ENCODE measurements around the gene NEB. TPM values are rescaled to one million over a fixed set of nuclear protein-coding genes. Genes with fewer than 3 reads are reported as not detected.

NEB gene
- polyA plus RNA-seq, 1 experiment: 0.14 TPM

- ChIA-PET CTCF (no interaction called here), POLR2A (no interaction called here)
- DNase-seq (ENCODE audit: low read depth, low spot score): no peak
Measured at GRCh38 chr2:151775057-151775740, 40.9 kb upstream of the NEB start.

GRCh38 chr2:151774506-151774905 lies 40.2 kb upstream of the NEB start:
- Histone ChIP-seq H3K4me3 (ENCODE audit: low read depth, low read length) (no peak overlapping the region), H3K27me3 (ENCODE audit: control insufficient read depth, insufficient read depth, low read length) (no peaks in the 10 kb centered on the region), H3K27ac (ENCODE audit: low read depth, low read length) (no peak overlapping the region), H3K9me3 (ENCODE audit: control insufficient read depth, insufficient read depth, low read length) (no peaks in the 10 kb centered on the region)
- TF ChIP-seq CTCF (IDR thresholded peaks at IDR 0.05; ENCODE audit: low read depth, low read length): no peak
- ChIA-PET POLR2A (no interaction called here), CTCF (no interaction called here)
- peak; percentile 29 for DNase-seq (ENCODE audit: low read depth, low spot score)

More at GRCh38 chr2:151775057-151775740, 40.9 kb upstream of the NEB start:
- H3K4me3 ChIP-seq (ENCODE audit: low read depth, low read length): no peak overlapping the region
- H3K27ac ChIP-seq (ENCODE audit: low read depth, low read length): no peak overlapping the region
- H3K9me3 ChIP-seq (ENCODE audit: control insufficient read depth, insufficient read depth, low read length): no peaks in the 10 kb centered on the region
- no peaks in the 10 kb centered on the region for H3K27me3 ChIP-seq (ENCODE audit: control insufficient read depth, insufficient read depth, low read length)
- TF ChIP-seq CTCF (IDR thresholded peaks at IDR 0.05; ENCODE audit: low read depth, low read length): no peak

DNA sequence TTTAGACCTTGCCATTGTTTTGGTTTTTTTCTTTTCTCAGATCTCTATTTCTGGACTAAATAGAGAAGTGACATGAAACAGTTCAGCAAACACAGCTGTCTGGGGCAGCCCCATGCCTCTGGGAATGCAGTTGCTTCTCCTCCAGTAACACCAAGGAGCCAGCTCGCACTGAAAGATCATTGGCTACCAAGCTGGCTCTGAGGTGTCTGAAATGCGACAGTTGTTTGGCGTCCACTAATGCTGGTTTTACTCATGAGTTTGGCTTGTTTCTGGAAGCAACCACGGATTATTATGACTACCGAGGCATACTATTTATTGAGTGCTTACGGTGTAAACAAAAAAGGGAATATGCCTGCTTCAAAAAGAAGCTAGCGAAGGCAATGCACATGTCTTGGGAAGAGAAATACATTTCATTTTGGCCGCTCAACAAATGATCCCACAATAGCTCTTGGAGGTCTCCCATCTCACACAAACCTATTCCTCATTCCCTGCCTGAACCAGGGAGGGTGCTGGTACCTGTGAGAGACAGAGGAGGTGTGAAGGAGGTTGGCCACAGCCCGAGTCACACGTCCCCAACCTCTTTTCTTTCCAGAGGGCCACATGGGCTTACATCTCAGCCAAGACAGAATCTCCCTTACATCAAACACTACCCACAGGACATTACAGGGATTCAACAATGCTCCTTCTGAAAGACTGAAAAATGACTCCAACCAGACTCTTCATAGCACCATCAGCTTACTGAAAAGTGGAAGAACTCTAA lies 37.5 kb upstream of the NEB start:
- Histone ChIP-seq H3K4me3 (ENCODE audit: low read depth, low read length) (no peak overlapping the region), H3K27ac (ENCODE audit: low read depth, low read length) (peak overlapping the region; percentile 63), H3K27me3 (ENCODE audit: control insufficient read depth, insufficient read depth, low read length) (no peaks in the 10 kb centered on the region), H3K9me3 (ENCODE audit: control insufficient read depth, insufficient read depth, low read length) (no peaks in the 10 kb centered on the region)
- POLR2A ChIA-PET: interaction anchor here (0.6 to 1.2 kb wide), 2 partner anchors 56 to 482 kb away, joined by 6 to 7 read pairs; partner anchors contain the start of genes ARL5A and NMI
- CTCF ChIA-PET: interaction anchor here (1.5 kb wide), 1 partner anchor 254 kb away, joined by 5 read pairs; no protein-coding TSS in a partner anchor
- DNase-seq (ENCODE audit: low read depth, low spot score): peak; percentile 84
- no peak for TF ChIP-seq CTCF (IDR thresholded peaks at IDR 0.05; ENCODE audit: low read depth, low read length)

- no peak for TF ChIP-seq CTCF (IDR thresholded peaks at IDR 0.05; ENCODE audit: low read depth, low read length)
- ChIA-PET CTCF (no interaction called here), POLR2A (interaction anchor here (1.2 kb wide), 1 partner anchor 57 kb away, joined by 6 read pairs; the partner anchor contains the start of gene ARL5A)
- no peak overlapping the region for H3K27ac ChIP-seq (ENCODE audit: low read depth, low read length)
- no peak for DNase-seq (ENCODE audit: low read depth, low spot score)
- no peaks in the 10 kb centered on the region for H3K9me3 ChIP-seq (ENCODE audit: control insufficient read depth, insufficient read depth, low read length)
- no peaks in the 10 kb centered on the region for H3K27me3 ChIP-seq (ENCODE audit: control insufficient read depth, insufficient read depth, low read length)
- H3K4me3 ChIP-seq (ENCODE audit: low read depth, low read length): no peak overlapping the region
Measured at GRCh38 chr2:151770995-151771394, 36.7 kb upstream of the NEB start.

DNA sequence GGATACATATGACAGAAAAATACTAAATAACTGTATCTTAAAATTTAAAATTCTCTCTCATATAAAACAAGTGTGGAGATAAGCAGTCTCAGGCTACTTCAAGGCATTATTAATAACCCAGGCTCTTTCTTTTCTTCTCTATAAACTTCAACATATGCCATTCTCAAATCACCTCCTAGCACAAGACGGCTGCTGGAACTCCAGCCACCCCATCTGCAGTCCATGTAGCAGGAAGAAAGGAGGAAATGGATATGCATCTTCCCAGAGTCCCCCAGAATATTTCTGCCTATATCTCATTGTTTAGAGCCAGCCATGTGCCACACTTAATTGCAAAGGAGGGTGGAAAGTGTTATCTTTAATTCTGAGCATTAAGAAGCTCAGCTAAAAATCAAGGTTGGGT lies 35.3 kb upstream of the NEB start:
- Histone ChIP-seq H3K4me3 (ENCODE audit: low read depth, low read length) (no peak overlapping the region), H3K27me3 (ENCODE audit: control insufficient read depth, insufficient read depth, low read length) (no peaks in the 10 kb centered on the region), H3K9me3 (ENCODE audit: control insufficient read depth, insufficient read depth, low read length) (no peaks in the 10 kb centered on the region), H3K27ac (ENCODE audit: low read depth, low read length) (no peak overlapping the region)
- no peak for TF ChIP-seq CTCF (IDR thresholded peaks at IDR 0.05; ENCODE audit: low read depth, low read length)
- DNase-seq (ENCODE audit: low read depth, low spot score): no peak
- POLR2A ChIA-PET: no interaction called here
- CTCF ChIA-PET: no interaction called here

Measured in AG04450 (cell line).